HG03457 (cell line): ENCODE data around the gene RUFY4.
"Not testable (repeated sequence)": the region's sequence is repeated elsewhere in the genome, so short reads cannot be mapped to it uniquely, and the experiment has no call there.

Experiments used
- ATAC-seq: cut with Tn5 transposase; IDR thresholded peaks from one replicate; pipeline ENCODE4 v1.9.1; 2021; ENCODE audit warnings: moderate number of reproducible peaks; ENCODE audit not compliant: unreplicated experiment

Gene RUFY4

GRCh38 chr2:218082586-218083351 is 13.7 kb downstream of the RUFY4 start:
- ATAC-seq = no peak

- no peak for ATAC-seq
Observed at GRCh38 chr2:218083352-218083676, 14.3 kb downstream of the RUFY4 start.

GRCh38 chr2:218086478-218086877 is 17.4 kb downstream of the RUFY4 start:
- no peak for ATAC-seq

- no peak for ATAC-seq
Observed at GRCh38 chr2:218089259-218089658, 20.2 kb downstream of the RUFY4 start.

- no peak for ATAC-seq
Observed at GRCh38 chr2:218091746-218092145, 22.7 kb downstream of the RUFY4 start.

GRCh38 chr2:218093879-218094278 is 24.8 kb downstream of the RUFY4 start:
- no peak for ATAC-seq

- ATAC-seq = no peak
Observed at GRCh38 chr2:218095853-218096252, 26.8 kb downstream of the RUFY4 start.

GRCh38 chr2:218097975-218098374 is 28.9 kb downstream of the RUFY4 start:
- ATAC-seq = no peak

- ATAC-seq = not testable (repeated sequence)
Observed at GRCh38 chr2:218108834-218109233, 39.8 kb downstream of the RUFY4 start.

GRCh38 chr2:218121789-218122188 is 52.7 kb downstream of the RUFY4 start:
- not testable (repeated sequence) for ATAC-seq

- ATAC-seq = not testable (repeated sequence)
Observed at GRCh38 chr2:218122286-218122685, 53.2 kb downstream of the RUFY4 start.

- ATAC-seq = no peak
Observed at GRCh38 chr2:218123986-218124385, 54.9 kb downstream of the RUFY4 start.

- ATAC-seq = no peak
Observed at GRCh38 chr2:218125095-218125494, 56.0 kb downstream of the RUFY4 start.

- ATAC-seq = no peak
Observed at GRCh38 chr2:218125626-218126080, 56.6 kb downstream of the RUFY4 start, which contains the start of gene CXCR2. Gene CXCR2 (plus strand): TSS chr2:218126028. CDS start chr2:218134802, 8,774 bp downstream.

GRCh38 chr2:218127929-218128455 is 58.9 kb downstream of the RUFY4 start:
- no peak for ATAC-seq

- no peak for ATAC-seq
Observed at GRCh38 chr2:218128781-218129457, 59.9 kb downstream of the RUFY4 start.

- ATAC-seq = no peak
Observed at GRCh38 chr2:218129458-218130135, 60.5 kb downstream of the RUFY4 start.

GRCh38 chr2:218130377-218130776 is 61.3 kb downstream of the RUFY4 start:
- no peak for ATAC-seq

- ATAC-seq = no peak
Observed at GRCh38 chr2:218130822-218131221, 61.8 kb downstream of the RUFY4 start.

- no peak for ATAC-seq
Observed at GRCh38 chr2:218137514-218137913, 68.5 kb downstream of the RUFY4 start.

GRCh38 chr2:218138047-218138446 is 69.0 kb downstream of the RUFY4 start:
- ATAC-seq = no peak
